Measurements from ENCODE around the gene PTPRZ1.

The PTPRZ1 gene

GRCh38 chr7:122094549-122094948, 221.6 kb downstream of the PTPRZ1 start:
- no peak for DNase-seq (ENCODE audit: low read depth, low spot score)
- no peak overlapping the region for H3K27ac ChIP-seq

GRCh38 chr7:122095642-122096041, 222.7 kb downstream of the PTPRZ1 start:
- no peak for DNase-seq (ENCODE audit: low read depth, low spot score)

DNA sequence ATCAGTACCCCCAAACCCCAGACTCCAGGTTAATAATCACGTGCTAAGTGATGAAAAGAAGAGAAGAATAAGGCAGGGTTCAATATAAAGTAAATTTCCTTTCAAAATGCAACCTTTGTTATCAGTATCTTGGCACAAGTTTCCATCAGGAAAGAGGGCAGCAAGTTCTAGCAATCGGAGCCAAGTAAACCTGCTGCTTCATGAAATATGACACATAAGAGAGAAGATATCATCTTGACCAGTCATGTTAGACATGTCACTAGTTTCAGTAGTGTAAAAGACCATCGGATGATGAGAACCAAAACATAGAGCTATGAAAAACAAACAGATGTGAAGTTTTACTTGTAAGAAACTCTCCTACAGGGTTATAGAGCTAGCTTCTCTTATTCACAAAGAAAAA, 227.1 kb downstream of the PTPRZ1 start:
- no peak overlapping the region for H3K27ac ChIP-seq
- DNase-seq (ENCODE audit: low read depth, low spot score), result peak; percentile 72

More at GRCh38 chr7:122095642-122096041, 222.7 kb downstream of the PTPRZ1 start:
- H3K27ac ChIP-seq, result no peak overlapping the region

- no peak overlapping the region for H3K27ac ChIP-seq
- no peak for DNase-seq (ENCODE audit: low read depth, low spot score)
Measured at GRCh38 chr7:122103064-122103463, 230.1 kb downstream of the PTPRZ1 start.

All from epithelial cell of prostate (primary cell).